HUES64 (cell line): Measurements from ENCODE around the gene PHF21A.
"Not testable (repeated sequence)": the region's sequence is repeated elsewhere in the genome, so short reads cannot be mapped to it uniquely, and the experiment has no call there.

Experiments
- H3K27ac ChIP-seq: 2 replicates; pipeline ENCODE4 v1.7.0; 2013; ENCODE audit warnings: low read depth, low read length, inconsistent platforms
- H3K27me3 ChIP-seq: 2 replicates; pipeline ENCODE4 v1.6.1; 2013; ENCODE audit warnings: mild to moderate bottlenecking, low read length; ENCODE audit not compliant: insufficient read depth
- H3K36me3 ChIP-seq: 2 replicates; pipeline ENCODE4 v1.6.1; 2013; ENCODE audit warnings: mild to moderate bottlenecking, low read length; ENCODE audit not compliant: insufficient read depth
- H3K4me1 ChIP-seq: 2 replicates; pipeline ENCODE4 v1.6.1; 2013; ENCODE audit warnings: mild to moderate bottlenecking, low read length, moderate library complexity; ENCODE audit not compliant: insufficient read depth
- H3K4me3 ChIP-seq: 2 replicates; pipeline ENCODE4 v1.5.1; 2013; ENCODE audit warnings: mild to moderate bottlenecking, low read length, moderate library complexity
- H3K9ac ChIP-seq: 2 replicates; pipeline ENCODE4 v1.6.1; 2013; ENCODE audit warnings: mild to moderate bottlenecking, low read depth, low read length
- H3K9me3 ChIP-seq: 2 replicates; pipeline ENCODE4 v1.6.1; 2013; ENCODE audit warnings: low read depth, low read length; ENCODE audit not compliant: insufficient read depth
- WGBS: fragments of 150-250, 120-280 bp; methylation state at CpG from one replicate; pipeline ENCODE4 v1.1.7; 2013; ENCODE audit warnings: missing lambda C conversion rate; 5-methylcytosine and 5-hydroxymethylcytosine counted together

PHF21A gene

GRCh38 chr11:46120346-46121300, 631 bp downstream of the PHF21A start:
- peak overlapping the region; percentile 90 for H3K27ac ChIP-seq
- 0% methylated on average over 8 of the region's 29 CpGs for WGBS
- H3K36me3 ChIP-seq, result no peaks in the 10 kb centered on the region
- H3K4me1 ChIP-seq, result peaks cover 15% of the 10 kb centered on the region
- peak overlapping the region; percentile 69 for H3K9ac ChIP-seq
- peak overlapping the region; percentile 84 for H3K4me3 ChIP-seq
- no peaks in the 10 kb centered on the region for H3K27me3 ChIP-seq
- H3K9me3 ChIP-seq, result no peaks in the 10 kb centered on the region

GRCh38 chr11:46119352-46120216, 1.7 kb downstream of the PHF21A start:
- peak overlapping the region; percentile 90; the same call in 1 of the 2 replicates for H3K27ac ChIP-seq
- 1% methylated on average over 53 of the region's 56 CpGs for WGBS

GRCh38 chr11:46118702-46119351, 2.4 kb downstream of the PHF21A start:
- WGBS, result 32% methylated on average over 6 of the region's 6 CpGs
- no peak overlapping the region; the same call in 1 of the 2 replicates for H3K27ac ChIP-seq

More at GRCh38 chr11:46119352-46120216, 1.7 kb downstream of the PHF21A start:
- Histone ChIP-seq H3K9me3 (no peaks in the 10 kb centered on the region), H3K36me3 (no peaks in the 10 kb centered on the region), H3K4me1 (peaks cover 19% of the 10 kb centered on the region), H3K9ac (peak overlapping the region; percentile 71), H3K27me3 (no peaks in the 10 kb centered on the region), H3K4me3 (peak overlapping the region; percentile 84)

GRCh38 chr11:46117842-46118241, 3.4 kb downstream of the PHF21A start:
- Histone ChIP-seq H3K27ac (no peak overlapping the region), H3K27me3 (no peaks in the 10 kb centered on the region), H3K4me1 (peaks cover 14% of the 10 kb centered on the region), H3K36me3 (no peaks in the 10 kb centered on the region), H3K9me3 (no peaks in the 10 kb centered on the region), H3K4me3 (no peak overlapping the region), H3K9ac (no peak overlapping the region)

More at GRCh38 chr11:46118702-46119351, 2.4 kb downstream of the PHF21A start:
- Histone ChIP-seq H3K9ac (peak overlapping the region; percentile 71), H3K4me1 (peaks cover 20% of the 10 kb centered on the region), H3K27me3 (no peaks in the 10 kb centered on the region), H3K4me3 (peak overlapping the region; percentile 84), H3K9me3 (no peaks in the 10 kb centered on the region), H3K36me3 (no peaks in the 10 kb centered on the region)

- H3K9me3 ChIP-seq, H3K4me3 ChIP-seq, H3K36me3 ChIP-seq, H3K27me3 ChIP-seq, H3K27ac ChIP-seq, H3K9ac ChIP-seq: not testable (repeated sequence)
- 95% methylated on average over 8 of the region's 10 CpGs for WGBS
- H3K4me1 ChIP-seq, result peaks cover 17% of the 10 kb centered on the region
These were observed 4.6 kb downstream of the PHF21A start for GRCh38 chr11:46116712-46117037.

GRCh38 chr11:46116007-46116711, 5.1 kb downstream of the PHF21A start:
- Histone ChIP-seq H3K4me3 (no peak overlapping the region), H3K27me3 (no peaks in the 10 kb centered on the region), H3K4me1 (peaks cover 17% of the 10 kb centered on the region), H3K9me3 (no peaks in the 10 kb centered on the region), H3K27ac (no peak overlapping the region), H3K9ac (no peak overlapping the region), H3K36me3 (no peaks in the 10 kb centered on the region)
- 87% methylated on average over 3 of the region's 3 CpGs for WGBS

GRCh38 chr11:46114961-46115360, 6.3 kb downstream of the PHF21A start:
- peak overlapping the region; percentile 29; the same call in 1 of the 2 replicates for H3K27ac ChIP-seq
- no peaks in the 10 kb centered on the region for H3K9me3 ChIP-seq
- peaks cover 17% of the 10 kb centered on the region for H3K4me1 ChIP-seq
- H3K27me3 ChIP-seq, result no peaks in the 10 kb centered on the region
- no peaks in the 10 kb centered on the region for H3K36me3 ChIP-seq
- H3K9ac ChIP-seq, result no peak overlapping the region
- no peak overlapping the region for H3K4me3 ChIP-seq

- H3K36me3 ChIP-seq, result no peaks in the 10 kb centered on the region
- no peak overlapping the region for H3K9ac ChIP-seq
- no peaks in the 10 kb centered on the region for H3K9me3 ChIP-seq
- H3K27me3 ChIP-seq, result no peaks in the 10 kb centered on the region
- H3K27ac ChIP-seq, result peak overlapping the region; percentile 29; the same call in 1 of the 2 replicates
- no peak overlapping the region for H3K4me3 ChIP-seq
- WGBS, result 94% methylated on average over 4 of the region's 4 CpGs
- H3K4me1 ChIP-seq, result peaks cover 17% of the 10 kb centered on the region
These were observed 6.9 kb downstream of the PHF21A start for GRCh38 chr11:46114378-46114777.

GRCh38 chr11:46112961-46113607, 8.2 kb downstream of the PHF21A start:
- 79% methylated on average over 9 of the region's 9 CpGs for WGBS
- Histone ChIP-seq H3K27ac (no peak overlapping the region), H3K27me3 (no peaks in the 10 kb centered on the region), H3K36me3 (no peaks in the 10 kb centered on the region), H3K4me1 (peaks cover 8% of the 10 kb centered on the region), H3K4me3 (no peak overlapping the region), H3K9me3 (no peaks in the 10 kb centered on the region), H3K9ac (no peak overlapping the region)

GRCh38 chr11:46108751-46109150, 12.5 kb downstream of the PHF21A start:
- Histone ChIP-seq H3K27ac (no peak overlapping the region), H3K27me3 (no peaks in the 10 kb centered on the region), H3K36me3 (no peaks in the 10 kb centered on the region), H3K9me3 (no peaks in the 10 kb centered on the region), H3K4me1 (peaks cover 32% of the 10 kb centered on the region), H3K9ac (no peak overlapping the region), H3K4me3 (no peak overlapping the region)
- 92% methylated on average over 2 of the region's 2 CpGs for WGBS
